Midbrain (tissue), 1 donor: Measurements from ENCODE around the gene RNASE2.
A peak's percentile ranks its signal among the peaks of the same experiment; 100 is the strongest.
"Not testable (repeated sequence)": the region's sequence is repeated elsewhere in the genome, so short reads cannot be mapped to it uniquely, and the experiment has no call there.

Source experiments
- DNase-seq: peaks from one replicate; lab custom pipeline; 2025; lab: John Stamatoyannopoulos, UW

RNASE2 gene

DNA sequence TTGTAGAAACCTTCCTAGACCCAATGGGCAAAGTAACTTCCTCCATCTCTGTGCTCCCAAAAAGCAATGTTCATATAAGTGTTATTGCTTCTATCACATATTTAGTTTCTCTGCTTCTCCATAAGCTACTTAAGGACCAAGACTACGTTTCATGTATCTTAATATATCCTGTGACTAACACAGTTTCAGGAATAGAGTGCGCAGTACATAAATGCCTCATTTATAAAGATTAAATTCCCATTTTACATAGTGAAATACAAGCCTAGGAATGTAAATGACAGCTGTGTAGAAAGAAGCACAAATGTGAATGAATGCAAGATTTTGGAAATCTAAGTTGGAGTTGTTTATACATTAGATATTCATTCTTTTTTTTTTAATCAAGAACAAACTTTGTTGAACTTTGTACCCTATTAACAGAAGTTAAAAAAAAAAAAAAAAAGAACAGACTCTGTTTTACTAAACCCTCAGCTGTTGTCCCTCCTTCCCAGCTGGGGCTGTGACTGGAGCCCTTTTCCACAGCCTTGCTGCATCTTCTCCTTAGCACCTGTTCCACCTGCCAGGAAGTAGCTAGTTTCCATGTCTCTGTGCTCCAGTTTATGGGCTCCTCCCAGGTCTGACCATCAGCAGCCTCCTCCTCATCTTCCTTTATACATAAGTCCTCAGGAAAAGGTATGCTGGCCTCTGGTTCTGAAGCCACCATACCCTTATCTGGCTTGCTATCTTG lies 27.5 kb downstream of the RNASE2 start:
- no peak for DNase-seq

GRCh38 chr14:20985650-20986049 lies 30.4 kb downstream of the RNASE2 start:
- not testable (repeated sequence) for DNase-seq

- DNase-seq = no peak
Measured at GRCh38 chr14:20986811-20987210, 31.5 kb downstream of the RNASE2 start.

DNA sequence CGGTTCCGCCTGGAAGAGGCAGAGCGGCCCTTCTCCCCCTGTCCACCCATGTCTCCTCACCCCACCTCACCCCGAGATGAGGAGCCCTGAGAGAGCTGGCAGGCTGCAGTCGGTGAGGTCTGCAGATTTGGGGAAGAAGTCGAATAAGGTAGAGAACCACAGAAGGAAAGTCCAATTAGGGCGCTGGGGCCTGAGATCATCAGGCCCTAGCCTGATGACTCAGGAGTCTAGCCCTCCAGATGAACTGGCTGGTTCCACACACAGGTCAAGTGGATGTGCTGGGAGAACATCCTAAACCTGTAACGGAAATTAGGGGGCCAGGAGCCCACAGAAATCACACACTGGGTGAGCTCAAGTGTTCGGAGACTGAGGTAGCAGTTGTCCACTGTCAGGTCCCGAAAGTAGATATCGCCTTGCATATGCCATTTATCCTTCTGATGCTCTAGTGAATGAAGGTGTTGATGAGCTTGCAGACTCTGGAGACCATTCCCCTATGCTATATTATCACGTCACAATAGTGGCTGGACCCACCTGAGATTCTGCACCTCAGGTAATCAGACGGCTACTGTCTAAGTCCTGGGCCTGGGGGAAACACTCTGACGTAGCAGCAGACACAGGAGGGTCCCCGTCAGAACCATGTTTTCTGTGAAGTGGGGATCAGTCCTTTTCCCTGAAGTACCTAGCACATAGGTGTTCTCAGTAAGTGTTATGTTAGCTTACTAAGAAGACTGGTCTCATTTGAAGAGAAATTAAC lies 33.6 kb downstream of the RNASE2 start:
- DNase-seq = no peak

GRCh38 chr14:20989471-20989786 lies 34.1 kb downstream of the RNASE2 start:
- DNase-seq = no peak

DNA sequence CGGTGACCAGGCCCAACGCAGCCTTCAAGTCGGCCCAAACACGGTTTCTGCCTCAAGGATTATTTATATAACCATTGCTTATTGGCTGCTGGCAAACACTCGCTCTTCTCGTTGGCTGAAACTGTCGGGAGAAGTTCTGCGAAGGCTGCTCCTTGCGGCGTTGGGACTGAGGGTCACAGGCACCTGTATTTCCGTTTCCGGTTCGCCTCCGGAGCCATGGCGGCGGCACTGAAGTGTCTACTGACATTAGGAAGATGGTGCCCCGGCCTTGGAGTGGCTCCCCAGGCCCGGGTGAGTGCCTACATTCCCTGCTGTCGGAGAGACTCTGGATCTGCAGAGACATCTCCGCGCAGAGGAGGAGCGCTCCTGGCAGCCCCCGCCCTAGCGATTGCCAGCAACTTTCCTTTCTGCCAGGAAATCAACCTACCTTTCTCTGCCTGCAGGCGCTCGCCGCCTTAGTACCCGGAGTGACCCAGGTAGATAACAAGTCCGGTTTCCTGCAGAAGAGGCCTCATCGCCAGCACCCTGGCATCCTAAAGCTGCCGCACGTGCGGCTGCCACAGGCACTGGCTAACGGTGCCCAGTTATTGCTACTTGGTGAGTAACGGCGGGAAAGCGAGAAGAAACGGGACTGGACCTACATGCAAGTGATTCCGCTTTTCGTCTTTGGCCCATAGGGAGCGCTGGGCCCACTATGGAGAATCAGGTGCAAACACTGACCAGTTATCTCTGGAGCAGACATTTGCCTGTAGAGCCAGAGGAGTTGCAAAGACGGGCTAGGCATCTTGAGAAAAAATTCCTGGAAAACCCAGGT lies 34.7 kb downstream of the RNASE2 start, which contains the start of gene METTL17:
TSS of gene METTL17 (plus strand) at position 194 of the 814 bp plus-strand sequence. CDS start at position 217, 23 bp downstream.
- DNase-seq = peak; percentile 94

GRCh38 chr14:20996521-20996920 lies 41.2 kb downstream of the RNASE2 start:
- DNase-seq = no peak

GRCh38 chr14:20997115-20997514 lies 41.8 kb downstream of the RNASE2 start:
- no peak for DNase-seq

DNA sequence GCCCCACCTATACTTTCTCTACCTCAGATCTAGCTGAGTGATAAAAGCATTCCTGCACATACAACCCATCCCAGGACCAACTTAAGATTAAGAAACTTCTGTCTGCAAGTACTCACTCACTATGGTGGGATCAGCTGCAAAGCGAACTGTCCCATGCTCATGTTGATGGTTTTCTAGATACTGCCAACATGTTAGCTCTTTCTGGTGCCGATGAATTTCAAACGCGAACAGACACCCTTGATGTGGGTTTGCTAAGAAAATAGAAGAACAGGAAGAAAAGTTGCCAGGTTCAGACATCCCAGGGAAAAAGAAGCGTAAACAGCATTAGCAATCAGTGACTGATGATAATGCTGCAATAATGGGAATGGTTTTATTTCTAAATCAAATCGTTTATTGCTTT lies 42.3 kb downstream of the RNASE2 start:
- DNase-seq = no peak

- DNase-seq = no peak
Measured at GRCh38 chr14:20998139-20998538, 42.9 kb downstream of the RNASE2 start.

DNA sequence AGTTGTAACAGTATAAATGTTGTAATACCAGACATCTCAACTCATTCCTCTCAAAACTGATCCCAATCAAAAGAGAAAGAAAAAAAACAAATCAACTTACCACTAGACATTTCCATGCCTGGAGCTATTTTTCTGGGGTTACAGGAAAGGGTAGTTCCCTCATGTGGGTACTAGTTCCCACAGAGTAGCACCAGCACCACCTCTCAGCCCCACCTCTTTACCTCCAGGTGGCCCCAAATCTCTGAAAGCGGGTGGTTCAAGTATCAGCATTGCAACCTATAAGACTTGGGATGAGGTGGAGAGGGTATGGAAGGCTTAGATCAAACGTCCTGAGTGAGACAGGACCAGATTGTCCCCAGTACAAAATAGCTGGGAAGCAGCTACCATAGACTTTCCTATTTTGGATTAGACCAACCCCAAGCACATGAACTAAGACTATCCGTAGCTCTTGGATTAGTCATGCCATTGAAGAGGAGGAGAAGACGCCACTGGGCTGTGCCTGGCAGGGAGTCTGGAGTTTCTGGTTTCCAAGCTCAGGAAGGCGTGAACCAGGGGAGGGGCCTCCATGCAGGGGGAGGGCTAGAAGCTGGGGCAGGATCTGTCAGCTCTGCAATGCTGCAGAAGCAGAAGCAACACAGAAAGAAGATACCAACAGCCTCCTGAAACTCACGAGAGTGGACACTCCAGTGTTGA lies 43.5 kb downstream of the RNASE2 start, which contains the start of gene SLC39A2:
TSS of gene SLC39A2 (plus strand) at position 620 of the 693 bp plus-strand sequence. CDS start 154 bp downstream, outside the sequence.
- no peak for DNase-seq

GRCh38 chr14:20999591-20999990 lies 44.3 kb downstream of the RNASE2 start:
- DNase-seq = no peak

DNA sequence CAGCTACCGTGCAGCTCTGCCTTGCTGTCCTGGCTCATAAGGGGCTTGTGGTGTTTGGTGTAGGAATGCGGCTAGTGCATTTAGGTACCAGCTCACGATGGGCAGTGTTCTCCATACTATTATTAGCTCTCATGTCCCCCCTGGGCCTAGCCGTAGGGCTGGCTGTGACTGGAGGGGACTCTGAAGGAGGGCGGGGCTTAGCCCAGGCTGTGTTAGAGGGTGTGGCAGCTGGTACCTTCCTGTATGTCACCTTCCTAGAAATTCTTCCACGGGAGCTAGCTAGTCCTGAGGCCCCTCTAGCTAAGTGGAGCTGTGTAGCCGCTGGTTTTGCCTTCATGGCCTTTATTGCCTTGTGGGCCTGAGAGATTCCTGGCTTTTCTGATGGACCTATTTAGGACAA lies 45.9 kb downstream of the RNASE2 start:
- no peak for DNase-seq

- DNase-seq = no peak
Measured at GRCh38 chr14:21003788-21004346, 48.6 kb downstream of the RNASE2 start.
